ENCODE results near the gene TRIM9. TPM values are rescaled to one million over a fixed set of nuclear protein-coding genes. Genes with fewer than 3 reads are reported as not detected.
A peak's percentile ranks its signal among the peaks of the same experiment; 100 is the strongest.
"Not testable (repeated sequence)": the region's sequence is repeated elsewhere in the genome, so short reads cannot be mapped to it uniquely, and the experiment has no call there.

The TRIM9 gene
- polyA plus RNA-seq, 1 donor, result 1.6 TPM

- DNase-seq (ENCODE audit: low read depth), result peak; percentile 65
Observed at GRCh38 chr14:50964683-50965390, 130.1 kb downstream of the TRIM9 start.

- no peak for DNase-seq (ENCODE audit: low read depth)
Observed at GRCh38 chr14:50963919-50964318, 131.0 kb downstream of the TRIM9 start.

GRCh38 chr14:50961605-50962221 is 133.2 kb downstream of the TRIM9 start:
- DNase-seq (ENCODE audit: low read depth), result peak; percentile 88

GRCh38 chr14:50957296-50957695 is 137.6 kb downstream of the TRIM9 start:
- no peak for DNase-seq (ENCODE audit: low read depth)

- not testable (repeated sequence) for DNase-seq (ENCODE audit: low read depth)
Observed at GRCh38 chr14:50956421-50956820, 138.5 kb downstream of the TRIM9 start.

- DNase-seq (ENCODE audit: low read depth), result no peak
Observed at GRCh38 chr14:50955373-50956043, 139.4 kb downstream of the TRIM9 start.

- no peak for DNase-seq (ENCODE audit: low read depth)
Observed at GRCh38 chr14:50954811-50955372, 140.0 kb downstream of the TRIM9 start.

- DNase-seq (ENCODE audit: low read depth), result no peak
Observed at GRCh38 chr14:50953502-50953901, 141.4 kb downstream of the TRIM9 start.

GRCh38 chr14:50951032-50951431 is 143.9 kb downstream of the TRIM9 start:
- DNase-seq (ENCODE audit: low read depth), result no peak

- no peak for DNase-seq (ENCODE audit: low read depth)
Observed at GRCh38 chr14:50948205-50948604, 146.7 kb downstream of the TRIM9 start.

GRCh38 chr14:50947446-50947845 is 147.5 kb downstream of the TRIM9 start:
- DNase-seq (ENCODE audit: low read depth), result no peak

GRCh38 chr14:50946234-50946935 is 148.5 kb downstream of the TRIM9 start:
- no peak for DNase-seq (ENCODE audit: low read depth)

GRCh38 chr14:50944647-50945413 is 150.1 kb downstream of the TRIM9 start:
- DNase-seq (ENCODE audit: low read depth), result no peak

GRCh38 chr14:50943943-50944646 is 150.8 kb downstream of the TRIM9 start, which contains the start of gene PYGL:
TSS of gene PYGL (minus strand) at chr14:50944483. CDS start at chr14:50944403, 80 bp downstream.
- no peak for DNase-seq (ENCODE audit: low read depth)

- no peak for DNase-seq (ENCODE audit: low read depth)
Observed at GRCh38 chr14:50943261-50943942, 151.5 kb downstream of the TRIM9 start.

GRCh38 chr14:50941638-50942037 is 153.3 kb downstream of the TRIM9 start:
- DNase-seq (ENCODE audit: low read depth), result not testable (repeated sequence)

- no peak for DNase-seq (ENCODE audit: low read depth)
Observed at GRCh38 chr14:50941151-50941550, 153.8 kb downstream of the TRIM9 start.

- DNase-seq (ENCODE audit: low read depth), result no peak
Observed at GRCh38 chr14:50937800-50938199, 157.1 kb downstream of the TRIM9 start.

- no peak for DNase-seq (ENCODE audit: low read depth)
Observed at GRCh38 chr14:50937325-50937724, 157.6 kb downstream of the TRIM9 start.

GRCh38 chr14:50936882-50937281 is 158.0 kb downstream of the TRIM9 start:
- DNase-seq (ENCODE audit: low read depth), result no peak

Data from forelimb muscle (tissue), 1 donor.